ENCODE measurements around the gene CNRIP1.

DNA sequence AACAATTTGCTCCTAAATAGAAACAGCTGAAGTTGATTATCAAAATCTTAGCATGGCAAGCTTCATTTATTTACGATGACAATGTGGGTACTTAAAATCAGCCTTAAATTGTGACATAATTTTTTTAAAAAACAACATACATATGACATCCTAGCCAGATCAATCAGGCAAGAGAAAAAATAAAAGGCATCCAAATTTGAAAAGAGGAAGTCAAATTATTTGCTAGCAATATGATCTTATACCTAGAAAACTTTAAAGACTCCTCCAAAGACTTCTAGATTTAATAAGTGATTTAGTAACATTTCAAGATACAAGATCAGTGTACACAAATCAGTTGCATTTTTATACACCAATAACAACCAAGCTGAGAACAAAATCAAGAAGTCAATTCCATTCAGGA lies 53.1 kb downstream of the CNRIP1 start:
- TF ChIP-seq CEBPB (IDR thresholded peaks at IDR 0.05): no peak
- TF ChIP-seq, protein P1, sequence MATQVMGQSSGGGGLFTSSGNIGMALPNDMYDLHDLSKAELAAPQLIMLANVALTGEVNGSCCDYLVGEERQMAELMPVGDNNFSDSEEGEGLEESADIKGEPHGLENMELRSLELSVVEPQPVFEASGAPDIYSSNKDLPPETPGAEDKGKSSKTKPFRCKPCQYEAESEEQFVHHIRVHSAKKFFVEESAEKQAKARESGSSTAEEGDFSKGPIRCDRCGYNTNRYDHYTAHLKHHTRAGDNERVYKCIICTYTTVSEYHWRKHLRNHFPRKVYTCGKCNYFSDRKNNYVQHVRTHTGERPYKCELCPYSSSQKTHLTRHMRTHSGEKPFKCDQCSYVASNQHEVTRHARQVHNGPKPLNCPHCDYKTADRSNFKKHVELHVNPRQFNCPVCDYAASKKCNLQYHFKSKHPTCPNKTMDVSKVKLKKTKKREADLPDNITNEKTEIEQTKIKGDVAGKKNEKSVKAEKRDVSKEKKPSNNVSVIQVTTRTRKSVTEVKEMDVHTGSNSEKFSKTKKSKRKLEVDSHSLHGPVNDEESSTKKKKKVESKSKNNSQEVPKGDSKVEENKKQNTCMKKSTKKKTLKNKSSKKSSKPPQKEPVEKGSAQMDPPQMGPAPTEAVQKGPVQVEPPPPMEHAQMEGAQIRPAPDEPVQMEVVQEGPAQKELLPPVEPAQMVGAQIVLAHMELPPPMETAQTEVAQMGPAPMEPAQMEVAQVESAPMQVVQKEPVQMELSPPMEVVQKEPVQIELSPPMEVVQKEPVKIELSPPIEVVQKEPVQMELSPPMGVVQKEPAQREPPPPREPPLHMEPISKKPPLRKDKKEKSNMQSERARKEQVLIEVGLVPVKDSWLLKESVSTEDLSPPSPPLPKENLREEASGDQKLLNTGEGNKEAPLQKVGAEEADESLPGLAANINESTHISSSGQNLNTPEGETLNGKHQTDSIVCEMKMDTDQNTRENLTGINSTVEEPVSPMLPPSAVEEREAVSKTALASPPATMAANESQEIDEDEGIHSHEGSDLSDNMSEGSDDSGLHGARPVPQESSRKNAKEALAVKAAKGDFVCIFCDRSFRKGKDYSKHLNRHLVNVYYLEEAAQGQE (IDR thresholded peaks at IDR 0.05; ENCODE audit: low read depth): no peak
- TF ChIP-seq, protein P2, sequence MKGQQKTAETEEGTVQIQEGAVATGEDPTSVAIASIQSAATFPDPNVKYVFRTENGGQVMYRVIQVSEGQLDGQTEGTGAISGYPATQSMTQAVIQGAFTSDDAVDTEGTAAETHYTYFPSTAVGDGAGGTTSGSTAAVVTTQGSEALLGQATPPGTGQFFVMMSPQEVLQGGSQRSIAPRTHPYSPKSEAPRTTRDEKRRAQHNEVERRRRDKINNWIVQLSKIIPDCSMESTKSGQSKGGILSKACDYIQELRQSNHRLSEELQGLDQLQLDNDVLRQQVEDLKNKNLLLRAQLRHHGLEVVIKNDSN (IDR thresholded peaks at IDR 0.05): no peak
